Ramos (cell line): Measurements from ENCODE around the gene THOP1.
"Not testable (repeated sequence)": the region's sequence is repeated elsewhere in the genome, so short reads cannot be mapped to it uniquely, and the experiment has no call there.

ENCODE experiments used
- in situ Hi-C: fragments of 300-500 bp; cut with MboI; formaldehyde crosslinking; loops from one replicate; pipeline ENCODE4 v1.14.3; 2022; ENCODE audit warnings: low sequenced_read_pairs; ENCODE audit not compliant: unreplicated experiment

The THOP1 gene

GRCh38 chr19:2779121-2779740, 6.1 kb upstream of the THOP1 start:
- in situ Hi-C loops, result no loop called here

DNA sequence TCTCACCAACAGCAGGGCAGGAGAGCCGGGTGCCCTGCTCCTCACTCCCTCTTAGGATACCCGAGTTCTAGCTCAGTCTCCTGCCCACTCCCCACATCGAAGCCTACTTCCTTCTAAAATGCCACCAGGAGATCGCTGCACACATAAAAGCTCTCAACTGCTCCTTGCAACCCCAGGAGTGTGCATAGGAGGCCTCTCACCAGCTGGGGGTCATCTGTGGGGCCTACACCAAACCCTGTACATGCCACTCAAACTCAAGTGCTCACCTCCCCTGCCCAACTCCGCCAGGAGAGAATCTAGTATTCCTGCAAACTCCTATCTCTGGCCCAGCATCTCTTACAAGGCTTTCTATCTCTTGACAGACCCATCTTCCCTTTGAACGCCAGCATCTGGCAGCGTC, 5.0 kb upstream of the THOP1 start:
- in situ Hi-C loops, result no loop called here

DNA sequence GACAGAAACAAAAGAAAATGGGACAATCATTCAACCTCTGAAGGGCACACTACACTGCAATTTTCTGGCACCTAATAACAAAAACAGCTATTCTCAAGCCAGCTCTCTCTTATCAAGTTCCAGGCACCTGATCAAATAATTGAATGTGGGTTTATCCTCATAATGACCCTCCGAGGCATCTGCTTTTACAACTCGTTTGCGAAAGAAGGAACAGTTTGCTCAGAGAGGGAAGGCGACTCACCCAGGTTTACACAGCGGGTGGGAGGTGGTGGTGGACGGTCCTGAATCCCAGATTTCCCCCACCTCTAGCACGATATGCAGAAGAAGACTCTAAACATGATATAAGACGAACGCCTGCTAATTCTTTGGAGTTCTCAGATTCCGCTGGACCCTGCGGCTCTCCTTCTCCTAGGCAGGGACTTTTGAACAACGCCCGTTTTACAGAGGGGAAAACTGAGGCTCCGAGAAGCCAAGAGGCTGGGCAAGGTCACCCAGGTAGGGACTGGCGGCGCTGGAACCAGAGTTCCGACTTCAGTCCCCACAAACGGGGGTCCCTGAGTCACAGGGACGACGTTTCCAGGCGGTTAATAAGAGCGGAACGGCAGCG, 2.9 kb upstream of the THOP1 start:
- in situ Hi-C loops, result no loop called here

- in situ Hi-C loops, result no loop called here
These were observed 2.1 kb upstream of the THOP1 start, which contains the start of gene SGTA for GRCh38 chr19:2782936-2783780. TSS of gene SGTA (minus strand) at chr19:2783273. CDS start at chr19:2769068, 14,205 bp downstream.

GRCh38 chr19:2783781-2784145, 1.5 kb upstream of the THOP1 start:
- in situ Hi-C loops, result no loop called here

DNA sequence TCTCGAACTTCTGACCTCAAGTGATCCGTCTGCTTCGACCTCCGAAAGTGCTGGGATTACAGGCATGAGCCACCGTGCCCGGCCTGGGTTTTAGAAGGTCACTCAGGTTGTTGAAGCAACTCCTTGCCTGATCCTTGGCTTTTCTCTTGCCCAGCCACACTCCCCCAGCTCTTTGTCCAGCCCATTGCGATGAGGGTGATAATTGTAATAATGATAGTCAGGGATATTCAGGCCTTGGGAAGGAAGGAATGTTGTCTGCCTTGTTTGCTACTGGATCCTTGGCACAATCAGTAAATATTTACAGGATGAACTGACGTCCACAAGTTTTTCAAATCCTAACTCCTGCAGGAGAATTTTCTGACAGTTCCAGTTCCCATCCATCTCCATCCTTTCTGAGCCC, 1.8 kb downstream of the THOP1 start:
- in situ Hi-C loops, result no loop called here

DNA sequence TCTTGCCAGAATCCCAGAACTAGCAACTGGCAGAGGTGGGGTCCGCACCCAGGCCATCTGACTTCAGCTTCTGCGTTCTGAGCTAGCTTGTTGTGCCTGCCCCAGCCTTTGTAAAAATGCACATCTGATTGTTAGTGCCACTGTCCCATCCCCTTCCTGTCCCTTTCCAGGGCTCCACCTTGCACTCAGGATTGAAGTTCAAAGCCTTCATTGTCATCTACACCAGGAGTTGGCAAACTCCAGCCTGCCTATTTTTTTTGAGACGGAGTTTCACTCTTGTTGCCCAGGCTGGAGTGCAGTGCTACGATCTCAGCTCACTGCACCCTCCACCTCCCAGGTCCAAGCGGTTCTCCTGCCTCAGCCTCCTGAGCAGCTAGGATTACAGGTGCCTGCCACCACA, 2.9 kb downstream of the THOP1 start:
- in situ Hi-C loops, result no loop called here

GRCh38 chr19:2790194-2790556, 4.9 kb downstream of the THOP1 start:
- in situ Hi-C loops, result no loop called here

GRCh38 chr19:2790557-2791271, 5.4 kb downstream of the THOP1 start:
- in situ Hi-C loops, result no loop called here

DNA sequence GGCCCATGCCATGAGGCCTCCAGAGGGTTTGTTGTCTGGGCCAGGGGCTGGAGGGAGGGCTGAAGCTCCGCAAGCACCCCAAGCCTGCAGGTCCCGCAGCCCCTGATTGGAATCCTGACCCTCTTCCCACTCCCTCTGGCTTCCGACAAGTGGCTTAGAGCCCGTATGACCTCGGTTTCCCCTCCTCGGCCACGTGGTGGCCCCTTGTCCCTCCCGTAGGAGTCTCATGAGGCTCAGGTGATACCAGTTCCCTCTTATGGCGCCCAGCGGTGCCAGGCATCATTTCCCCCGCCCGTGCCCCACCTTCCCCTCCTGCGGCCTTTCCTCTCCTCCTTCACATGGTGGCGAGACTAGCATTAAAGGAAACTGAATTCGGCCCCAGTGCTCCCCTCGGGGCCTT, 6.1 kb downstream of the THOP1 start:
- in situ Hi-C loops, result no loop called here

DNA sequence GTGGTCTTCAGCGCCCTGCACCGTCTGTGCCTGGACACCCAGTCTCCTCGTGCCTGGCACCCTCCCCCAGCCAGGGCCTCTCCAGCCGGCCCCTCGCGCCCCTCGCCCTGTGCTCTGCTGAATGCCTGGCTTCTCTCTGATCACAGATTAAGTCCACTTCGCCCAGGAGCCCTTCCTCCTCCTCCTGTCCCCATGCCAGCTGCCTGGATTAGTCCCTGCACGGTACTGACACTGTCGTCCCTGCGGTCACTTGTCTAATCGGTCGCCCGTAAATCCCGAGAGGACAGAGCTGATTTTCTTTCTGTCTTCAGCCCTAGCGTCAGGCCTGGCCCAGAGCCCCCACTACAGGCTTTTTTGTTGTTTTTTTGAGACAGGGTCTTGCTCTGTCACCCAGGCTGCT, 6.6 kb downstream of the THOP1 start:
- in situ Hi-C loops, result no loop called here

GRCh38 chr19:2792666-2793065, 7.4 kb downstream of the THOP1 start:
- in situ Hi-C loops, result not testable (repeated sequence)

DNA sequence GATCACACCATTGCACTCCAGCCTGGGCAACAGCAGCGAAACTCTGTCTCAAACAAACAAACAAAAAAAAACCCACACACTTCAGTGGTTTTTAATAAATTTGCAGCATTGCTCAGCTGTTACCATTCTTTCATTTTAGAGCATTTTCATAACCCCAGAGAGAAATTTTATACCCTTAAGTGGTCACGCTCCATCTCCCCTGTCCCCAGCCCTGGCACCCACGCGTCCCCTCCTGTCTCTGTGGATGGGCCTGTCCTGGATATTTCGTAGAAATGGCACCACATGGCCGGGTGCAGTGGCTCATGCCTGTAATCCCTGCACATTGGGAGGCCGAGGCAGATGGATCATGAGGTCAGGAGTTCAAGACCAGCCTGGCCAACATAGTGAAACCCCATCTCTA, 7.8 kb downstream of the THOP1 start:
- in situ Hi-C loops, result no loop called here

- in situ Hi-C loops, result no loop called here
These were observed 8.3 kb downstream of the THOP1 start for GRCh38 chr19:2793577-2793976.

DNA sequence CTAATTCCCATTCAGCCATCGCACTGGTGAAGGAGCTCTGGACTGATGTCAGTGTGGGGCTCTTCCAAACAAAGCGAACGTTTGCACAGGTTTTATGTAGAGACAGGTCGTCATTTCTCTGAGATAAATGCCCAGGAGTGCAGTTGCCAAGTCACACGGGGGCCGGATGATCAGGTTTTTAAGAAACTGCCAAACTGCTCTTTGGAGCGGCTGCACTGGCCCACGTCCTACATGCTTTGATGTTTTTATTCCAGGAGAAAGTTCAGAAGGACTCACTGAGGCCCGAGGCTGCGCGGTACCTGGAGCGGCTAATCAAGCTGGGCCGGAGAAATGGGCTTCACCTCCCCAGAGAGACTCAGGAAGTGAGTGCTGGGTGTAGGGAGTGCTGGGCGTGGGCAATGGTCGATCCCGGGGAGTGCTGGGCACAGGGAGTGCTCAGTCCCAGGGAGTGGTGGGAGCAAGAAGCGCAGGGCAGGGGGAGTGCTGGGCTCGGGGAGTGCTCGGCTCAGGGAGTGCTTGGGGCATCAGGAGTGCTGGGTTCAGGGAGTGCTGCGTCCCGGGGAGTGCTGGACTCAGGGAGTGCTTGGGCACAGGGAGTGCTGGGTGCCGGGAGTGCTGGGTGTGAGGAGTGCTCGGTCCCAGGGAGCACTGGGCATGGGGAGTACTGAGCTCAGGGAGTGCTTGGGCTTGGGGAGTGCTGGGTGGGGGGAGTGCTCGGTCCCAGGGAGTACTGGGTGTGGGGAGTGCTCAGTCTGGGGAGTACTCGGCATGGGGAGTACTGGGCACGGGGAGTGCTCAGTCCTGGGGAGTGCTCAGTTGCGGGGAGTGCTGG, 10.7 kb downstream of the THOP1 start:
- in situ Hi-C loops, result no loop called here

GRCh38 chr19:2796659-2797266, 11.5 kb downstream of the THOP1 start:
- in situ Hi-C loops, result no loop called here

GRCh38 chr19:2797280-2797679, 12.0 kb downstream of the THOP1 start:
- in situ Hi-C loops, result no loop called here

DNA sequence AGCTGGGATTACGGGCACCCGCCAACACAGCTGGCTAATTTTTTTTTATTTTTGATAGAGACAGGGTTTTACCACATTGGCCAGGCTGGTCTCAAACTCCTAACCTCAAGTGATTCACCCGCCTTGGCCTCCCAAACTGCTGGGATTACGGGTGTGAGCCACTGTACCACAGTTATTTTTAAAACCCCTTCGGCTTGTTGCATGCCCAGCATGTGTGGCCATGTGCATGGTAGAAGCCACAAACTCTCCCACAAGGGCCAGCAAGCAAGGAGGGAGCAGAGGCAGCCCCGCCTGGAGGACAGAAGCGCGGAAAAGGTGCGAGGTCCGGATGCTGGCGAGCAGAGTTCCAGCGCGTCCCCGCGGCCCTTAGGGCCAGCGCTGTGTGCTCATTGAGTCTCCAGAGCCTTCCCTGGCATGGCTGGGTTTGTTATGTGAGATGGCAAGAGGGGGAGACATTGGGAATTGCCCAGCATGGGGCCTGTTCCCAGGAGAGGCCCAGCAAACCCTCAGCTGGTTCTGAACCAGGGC, 12.9 kb downstream of the THOP1 start:
- in situ Hi-C loops, result no loop called here

DNA sequence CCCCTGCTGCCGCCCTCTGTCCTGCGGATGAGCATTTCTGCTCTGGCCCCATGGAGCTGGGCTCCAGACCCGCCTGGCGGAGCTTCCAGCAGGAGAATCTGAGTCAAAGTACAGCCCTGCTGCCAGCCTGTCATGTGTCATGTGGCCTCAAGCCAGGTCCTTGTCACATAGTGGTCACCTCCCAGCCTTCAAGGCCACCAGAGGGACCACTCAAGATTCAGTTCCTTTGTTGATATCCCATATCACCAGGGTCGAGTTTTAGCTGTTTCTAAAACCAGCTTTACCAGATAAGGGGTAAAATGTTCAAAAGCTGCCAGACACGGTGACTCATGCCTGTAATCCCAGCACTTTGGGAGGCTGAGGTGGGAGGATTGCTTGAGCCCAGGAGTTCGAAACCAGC, 13.4 kb downstream of the THOP1 start:
- in situ Hi-C loops, result no loop called here
